Midbrain (tissue), 1 donor: ENCODE measurements around the gene YIPF2.

Source experiments
- DNase-seq: peaks from one replicate; lab custom pipeline; 2025; lab: John Stamatoyannopoulos, UW

Gene YIPF2

GRCh38 chr19:10876459-10877240 is 51.8 kb downstream of the YIPF2 start:
- peak; percentile 46 for DNase-seq

GRCh38 chr19:10874024-10874423 is 54.4 kb downstream of the YIPF2 start:
- no peak for DNase-seq

- DNase-seq = no peak
These were observed 55.8 kb downstream of the YIPF2 start for GRCh38 chr19:10872546-10873107.
